Left ventricle myocardium superior (tissue), 1 donor: ENCODE measurements around the gene MTPN. TPM values are rescaled to one million over a fixed set of nuclear protein-coding genes. Genes with fewer than 3 reads are reported as not detected.

Experiments
- ATAC-seq: fragments of 200-7000 bp; cut with Tn5 transposase; one replicate; pipeline ENCODE4 v1.9.1; 2020; ENCODE audit warnings: mild to moderate bottlenecking, moderate library complexity
- DNase-seq: peaks from one replicate; pipeline ENCODE4 v3.0.0-alpha.2; 2020
- intact Hi-C: fragments of 100-400 bp; cut with micrococcal nuclease; formaldehyde crosslinking; loops from one replicate; pipeline ENCODE4 v1.11.0; 2022
- long read RNA-seq: library from polyadenylated mRNA; unstranded; transcript quantifications from one replicate; pipeline ENCODE4 v2.0.0, GENCODE V29; 2021
- total RNA-seq: library from RNA; stranded (reverse); fragmentation: NEBNext Ultra II Directional; extraction: Animal tissue kit (Norgen Biotek cat#: 25700); gene quantifications from one replicate; pipeline ENCODE4 v1.2.1, GENCODE V29; 2021
- donor health status: DM: no; HTN: yes; CAD: no; lungs with severe emphysema.

MTPN gene
- total RNA-seq = 75.2 TPM
- long read RNA-seq, transcript MTPN-201 (4 exons, 3,738 nt) = major isoform, 37 of 48 reads
- long read RNA-seq, partial matches to known transcripts = 1 of 48 reads
- long read RNA-seq, other reads (novel, unspliced or antisense) = 10 of 48 reads

DNA sequence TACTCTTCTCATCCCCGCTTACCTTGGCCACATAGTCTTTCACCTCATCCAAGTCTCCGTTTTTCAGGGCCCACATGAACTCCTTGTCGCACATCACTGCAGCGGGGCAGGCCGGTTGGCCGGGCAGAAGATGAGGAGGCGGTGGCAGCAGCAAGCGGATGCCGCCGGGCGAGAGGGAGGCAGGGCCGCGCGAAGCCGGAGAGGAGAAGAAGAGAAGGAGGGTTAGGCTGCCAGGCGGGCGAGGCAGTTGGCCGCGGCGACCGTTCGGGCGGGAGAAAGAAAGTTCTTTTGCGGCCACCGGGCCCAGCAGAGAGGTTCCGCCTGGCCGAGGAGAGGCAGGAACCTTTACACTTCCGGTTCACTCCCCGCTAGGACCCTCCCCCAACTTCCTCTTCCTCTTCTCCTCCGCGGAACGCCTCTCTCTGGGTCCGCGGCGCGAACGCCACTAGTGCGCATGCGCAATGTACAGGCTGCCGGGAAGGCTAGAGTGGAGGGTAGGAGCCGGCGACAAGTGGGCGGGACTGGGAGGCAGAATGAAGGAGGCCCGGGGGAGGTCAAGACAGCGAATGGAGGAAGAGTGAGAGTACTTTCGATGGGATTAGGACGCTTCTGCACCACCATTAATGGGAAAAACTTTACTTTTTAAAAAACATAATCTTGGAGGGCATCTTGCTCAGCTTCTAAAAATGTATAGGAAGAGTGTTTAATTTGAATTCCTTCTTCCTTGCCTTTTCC, at the start of gene MTPN:
TSS of gene MTPN (minus strand) at position 353 of the 735 bp plus-strand sequence. CDS start at position 94, 259 bp downstream.
- peak; percentile 100 for DNase-seq
- ATAC-seq = peak; percentile 99
- intact Hi-C loops = no loop called here

- DNase-seq (no peak), ATAC-seq (no peak)
- intact Hi-C loops = no loop called here
These were observed 49.0 kb upstream of the MTPN start for GRCh38 chr7:136026209-136026608.

- ATAC-seq = no peak
- no peak for DNase-seq
- intact Hi-C loops = no loop called here
These were observed 46.1 kb upstream of the MTPN start for GRCh38 chr7:136023134-136023869.

DNA sequence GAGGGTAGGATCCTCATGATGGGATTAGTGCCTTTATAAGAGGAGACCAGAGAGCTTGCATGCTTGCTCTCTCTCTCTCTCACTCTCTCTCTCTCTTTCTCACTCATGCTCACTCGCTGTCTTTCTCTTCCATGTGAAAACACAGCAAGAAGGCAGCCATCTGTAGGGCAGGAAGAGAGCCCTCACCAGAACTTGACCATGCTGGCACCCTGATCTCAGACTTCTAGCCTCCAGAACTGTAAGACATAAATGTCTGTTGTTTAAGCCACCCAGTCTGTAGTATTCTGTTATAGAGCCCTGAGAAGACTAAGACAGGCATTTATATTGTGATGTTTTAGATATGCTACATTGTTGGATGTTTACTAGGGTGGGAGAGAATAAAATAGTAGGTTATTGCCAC, 43.4 kb upstream of the MTPN start:
- intact Hi-C loops = no loop called here
- DNase-seq (no peak), ATAC-seq (no peak)

DNA sequence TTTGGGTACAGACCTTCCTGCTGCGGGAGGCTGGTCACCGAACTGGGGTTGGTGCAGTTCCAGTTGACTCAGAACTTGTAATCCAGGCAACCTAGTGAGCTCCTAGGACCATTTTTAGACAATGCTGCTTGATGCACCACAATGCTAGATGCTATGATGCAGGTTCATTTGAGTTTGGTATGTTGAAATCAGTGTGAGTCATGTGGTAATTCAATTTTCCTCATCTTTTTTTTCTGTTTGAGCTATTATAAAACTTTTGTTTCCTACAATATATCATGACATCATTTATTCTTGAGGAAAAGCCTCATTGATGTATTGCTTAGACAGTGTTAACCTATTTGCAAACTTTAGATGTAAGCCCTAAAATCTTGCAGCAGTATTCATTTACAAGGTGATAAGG, 40.9 kb upstream of the MTPN start:
- DNase-seq (no peak), ATAC-seq (no peak)
- intact Hi-C loops = no loop called here

- intact Hi-C loops = no loop called here
- DNase-seq (no peak), ATAC-seq (no peak)
These were observed 39.7 kb upstream of the MTPN start for GRCh38 chr7:136016649-136017395.

DNA sequence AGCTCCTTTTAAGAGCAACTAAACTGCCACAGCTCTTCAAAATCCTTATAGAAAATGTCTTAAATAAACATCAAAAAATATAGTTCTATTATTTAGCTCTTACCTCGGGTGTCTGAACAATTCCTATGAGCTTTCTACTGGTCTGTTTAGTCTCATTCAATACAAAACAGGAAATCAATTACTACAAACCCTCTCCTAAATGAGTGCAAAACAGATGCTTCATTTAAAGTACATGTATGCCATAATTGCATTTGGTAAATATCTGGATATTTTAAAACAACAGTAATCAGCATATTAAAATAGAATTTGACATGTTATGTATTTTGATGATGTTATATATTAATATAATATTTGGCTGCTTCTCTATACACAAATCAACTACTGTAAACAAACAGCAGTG, 38.5 kb upstream of the MTPN start:
- ATAC-seq (no peak), DNase-seq (no peak)
- intact Hi-C loops = no loop called here

DNA sequence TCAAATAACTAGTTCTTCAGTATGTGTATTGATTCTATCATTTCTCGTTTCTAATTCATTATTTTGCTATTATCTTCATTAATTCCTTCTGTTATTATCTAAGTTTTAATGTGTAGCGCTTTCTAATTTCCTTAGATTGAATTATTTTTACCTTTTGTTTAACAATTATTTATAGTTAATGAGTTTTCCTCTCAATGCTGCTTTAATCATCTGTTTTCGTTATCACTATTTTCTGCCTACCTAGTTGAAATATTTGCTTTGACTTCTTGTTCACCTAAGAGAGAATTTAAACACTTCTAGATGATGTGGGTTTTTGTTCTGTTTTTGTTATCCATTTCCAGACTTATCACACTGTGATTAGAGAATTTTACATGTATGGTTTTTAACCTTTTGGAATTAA, 37.5 kb upstream of the MTPN start:
- DNase-seq = no peak
- no peak for ATAC-seq
- intact Hi-C loops = no loop called here

DNA sequence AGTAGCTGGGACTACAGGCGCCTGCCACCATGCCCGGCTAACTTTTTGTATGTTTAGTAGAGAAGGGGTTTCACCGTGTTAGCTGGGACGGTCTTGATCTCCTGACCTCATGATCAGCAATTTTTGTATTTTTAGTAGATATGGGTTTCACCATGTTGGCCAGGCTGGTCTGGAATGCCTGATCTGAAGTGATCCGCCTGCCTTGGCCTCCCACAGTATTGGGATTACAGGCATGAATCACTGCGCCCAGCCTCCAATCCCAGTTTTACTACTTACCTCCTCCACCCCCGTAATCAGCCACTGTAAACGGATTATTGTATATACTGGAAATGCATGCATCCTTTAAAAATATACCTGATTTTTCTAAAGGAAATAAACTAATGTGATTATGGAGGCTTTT, 35.1 kb upstream of the MTPN start:
- intact Hi-C loops = no loop called here
- no peak for ATAC-seq

GRCh38 chr7:136009488-136010079, 32.4 kb upstream of the MTPN start:
- intact Hi-C loops = loop anchor here (2.0 kb wide), 1 partner anchor 209 kb away; no protein-coding TSS in a partner anchor
- DNase-seq = no peak
- no peak for ATAC-seq

More for the DNA sequence above, 35.1 kb upstream of the MTPN start:
- DNase-seq = no peak

GRCh38 chr7:136006208-136006607, 29.0 kb upstream of the MTPN start:
- intact Hi-C loops = no loop called here
- DNase-seq (no peak), ATAC-seq (no peak)

DNA sequence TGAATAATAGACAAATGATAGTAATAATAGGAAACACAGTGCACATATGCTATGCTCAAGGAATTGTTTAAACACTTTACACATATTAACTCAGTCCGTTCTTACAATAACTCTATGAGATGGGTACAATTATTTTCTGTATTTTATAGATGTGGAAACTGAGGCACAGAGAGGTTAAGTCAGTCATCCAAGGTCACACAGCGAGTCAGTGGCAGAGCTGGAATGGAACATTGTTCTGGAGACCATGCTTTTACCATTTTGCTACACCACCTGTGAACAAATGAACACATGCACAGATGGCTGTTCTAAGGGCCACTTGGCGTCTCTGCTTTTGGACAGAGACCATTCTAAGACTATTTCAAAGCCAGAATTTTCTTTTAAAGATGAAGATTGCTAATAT, 26.9 kb upstream of the MTPN start:
- DNase-seq (no peak), ATAC-seq (no peak)
- intact Hi-C loops = no loop called here

- ATAC-seq = no peak
- DNase-seq = no peak
- intact Hi-C loops = no loop called here
These were observed 25.6 kb upstream of the MTPN start for GRCh38 chr7:136002802-136003201.

DNA sequence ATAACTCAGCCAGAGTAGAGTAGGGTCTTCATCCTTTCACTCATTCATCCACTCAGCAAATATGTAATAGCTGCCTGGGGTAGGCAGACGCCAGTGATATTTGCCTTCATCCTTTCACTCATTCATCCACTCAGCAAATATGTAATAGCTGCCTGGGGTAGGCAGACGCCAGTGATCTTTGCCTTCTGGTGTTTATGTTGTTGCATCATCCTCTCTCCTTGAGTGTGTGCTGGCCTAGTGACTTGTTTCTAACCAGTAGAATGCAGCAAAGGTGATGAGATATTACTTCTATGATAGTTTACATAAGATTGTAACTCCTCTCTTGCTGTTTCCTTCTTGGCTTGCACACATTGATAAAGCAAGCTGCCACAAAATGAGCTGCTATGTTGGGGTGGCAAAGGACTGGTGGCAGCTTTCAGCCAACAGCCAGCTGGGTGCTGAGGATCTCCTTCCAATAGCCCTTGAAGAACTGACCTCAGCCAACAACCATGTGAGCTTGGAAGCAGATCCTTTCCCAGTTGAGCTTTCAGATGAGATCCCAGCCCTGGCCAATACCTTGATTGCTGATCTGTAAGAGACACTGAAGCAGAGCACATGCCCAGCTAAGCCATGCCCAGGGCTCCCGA, 23.2 kb upstream of the MTPN start:
- no peak for ATAC-seq
- intact Hi-C loops = no loop called here
- no peak for DNase-seq

GRCh38 chr7:135998081-135998480, 20.9 kb upstream of the MTPN start:
- no peak for ATAC-seq
- intact Hi-C loops = no loop called here
- no peak for DNase-seq

DNA sequence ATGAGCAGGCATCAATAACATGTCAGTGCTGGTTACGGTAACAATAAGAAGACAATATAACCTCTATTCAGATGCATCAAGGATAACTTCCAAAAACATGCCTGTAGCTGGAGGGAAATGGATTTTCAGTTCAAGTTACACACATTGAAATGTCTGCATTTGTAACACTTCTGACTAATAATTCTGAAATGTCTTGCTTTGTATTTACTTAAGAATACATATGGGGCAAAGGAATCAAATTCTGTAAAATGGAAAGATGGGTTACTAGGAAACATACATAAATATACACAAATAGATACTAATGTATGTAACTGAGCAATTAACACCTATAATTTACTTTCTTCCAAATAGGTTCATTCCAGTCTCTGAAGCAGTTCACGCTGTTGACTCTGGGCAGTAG, 18.6 kb upstream of the MTPN start:
- no peak for ATAC-seq
- intact Hi-C loops = no loop called here
- no peak for DNase-seq

DNA sequence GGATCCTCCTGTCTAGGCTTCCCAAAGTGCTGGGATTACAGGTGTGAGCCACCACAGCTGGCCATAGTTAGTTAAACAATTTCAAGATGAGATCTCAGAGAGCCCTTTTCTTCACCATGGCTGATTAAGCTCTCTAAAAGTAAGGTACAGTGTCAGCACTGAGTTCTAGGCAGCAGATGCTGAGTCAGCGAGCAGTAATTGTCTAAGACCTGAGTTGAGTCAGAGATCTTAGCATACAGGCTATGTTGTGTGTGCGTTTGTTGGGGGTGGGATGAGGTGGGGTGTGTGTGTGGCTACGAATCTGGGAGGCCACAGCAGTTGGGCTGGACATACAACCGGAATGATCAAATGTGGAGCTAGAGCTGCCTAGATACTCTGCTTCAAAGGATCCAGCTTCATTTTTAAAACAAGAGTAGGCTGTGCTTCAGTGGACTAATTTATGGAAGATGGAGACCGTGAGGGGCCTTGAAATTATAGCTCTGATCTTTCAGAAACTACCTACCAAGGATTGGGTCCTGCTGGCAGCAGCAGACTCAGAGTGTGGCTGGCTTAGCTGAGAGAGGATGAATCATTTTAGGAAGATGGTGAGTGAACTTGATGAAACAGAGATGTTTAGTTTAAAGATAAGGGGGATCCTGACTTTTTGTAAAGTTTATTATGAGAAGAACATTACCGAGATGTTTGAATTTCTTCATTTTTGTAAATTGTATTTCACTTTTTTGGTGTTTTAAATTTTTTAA, 17.5 kb upstream of the MTPN start:
- DNase-seq (no peak), ATAC-seq (no peak)
- intact Hi-C loops = no loop called here

DNA sequence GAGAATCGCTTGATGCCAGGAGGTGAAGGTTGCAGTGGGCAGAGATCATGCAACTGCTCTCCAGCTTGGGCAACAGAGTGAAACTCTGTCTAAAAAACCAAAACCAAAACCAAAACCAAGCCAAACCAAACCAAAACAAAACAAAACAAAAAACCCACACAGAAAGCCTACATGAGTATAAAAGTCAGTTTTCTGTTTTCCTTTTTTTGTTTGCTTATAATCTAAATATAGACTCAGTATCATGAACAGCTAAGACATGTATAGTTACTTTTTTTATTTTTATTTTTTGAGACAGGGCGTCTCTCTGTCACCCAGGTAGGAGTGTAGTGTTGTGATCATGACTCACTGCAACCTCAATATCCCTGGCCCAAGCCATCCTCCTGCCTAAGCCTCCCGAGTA, 16.8 kb upstream of the MTPN start:
- intact Hi-C loops = no loop called here
- DNase-seq = no peak
- no peak for ATAC-seq
